Measurements from ENCODE around the gene SMYD3.

GRCh38 chr1:246404078-246404477 is 103.0 kb downstream of the SMYD3 start:
- TF ChIP-seq CTCF (IDR thresholded peaks at IDR 0.05; ENCODE audit: insufficient read depth, low read length) (no peak), GABPA (IDR thresholded peaks at IDR 0.05; ENCODE audit: low read depth) (no peak), POLR2AphosphoS5 (IDR thresholded peaks at IDR 0.05; ENCODE audit: low read depth) (no peak), SPI1 (IDR thresholded peaks at IDR 0.05; ENCODE audit: borderline replicate concordance, low read depth) (no peak)
- TF ChIP-seq, protein P1, sequence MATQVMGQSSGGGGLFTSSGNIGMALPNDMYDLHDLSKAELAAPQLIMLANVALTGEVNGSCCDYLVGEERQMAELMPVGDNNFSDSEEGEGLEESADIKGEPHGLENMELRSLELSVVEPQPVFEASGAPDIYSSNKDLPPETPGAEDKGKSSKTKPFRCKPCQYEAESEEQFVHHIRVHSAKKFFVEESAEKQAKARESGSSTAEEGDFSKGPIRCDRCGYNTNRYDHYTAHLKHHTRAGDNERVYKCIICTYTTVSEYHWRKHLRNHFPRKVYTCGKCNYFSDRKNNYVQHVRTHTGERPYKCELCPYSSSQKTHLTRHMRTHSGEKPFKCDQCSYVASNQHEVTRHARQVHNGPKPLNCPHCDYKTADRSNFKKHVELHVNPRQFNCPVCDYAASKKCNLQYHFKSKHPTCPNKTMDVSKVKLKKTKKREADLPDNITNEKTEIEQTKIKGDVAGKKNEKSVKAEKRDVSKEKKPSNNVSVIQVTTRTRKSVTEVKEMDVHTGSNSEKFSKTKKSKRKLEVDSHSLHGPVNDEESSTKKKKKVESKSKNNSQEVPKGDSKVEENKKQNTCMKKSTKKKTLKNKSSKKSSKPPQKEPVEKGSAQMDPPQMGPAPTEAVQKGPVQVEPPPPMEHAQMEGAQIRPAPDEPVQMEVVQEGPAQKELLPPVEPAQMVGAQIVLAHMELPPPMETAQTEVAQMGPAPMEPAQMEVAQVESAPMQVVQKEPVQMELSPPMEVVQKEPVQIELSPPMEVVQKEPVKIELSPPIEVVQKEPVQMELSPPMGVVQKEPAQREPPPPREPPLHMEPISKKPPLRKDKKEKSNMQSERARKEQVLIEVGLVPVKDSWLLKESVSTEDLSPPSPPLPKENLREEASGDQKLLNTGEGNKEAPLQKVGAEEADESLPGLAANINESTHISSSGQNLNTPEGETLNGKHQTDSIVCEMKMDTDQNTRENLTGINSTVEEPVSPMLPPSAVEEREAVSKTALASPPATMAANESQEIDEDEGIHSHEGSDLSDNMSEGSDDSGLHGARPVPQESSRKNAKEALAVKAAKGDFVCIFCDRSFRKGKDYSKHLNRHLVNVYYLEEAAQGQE (IDR thresholded peaks at IDR 0.05; ENCODE audit: insufficient replicate concordance, low read depth) = no peak
